IPS-18a (cell line): Measurements from ENCODE around the gene LONP1.
"Not testable (repeated sequence)": the region's sequence is repeated elsewhere in the genome, so short reads cannot be mapped to it uniquely, and the experiment has no call there.

Source experiments
- H3K27ac ChIP-seq: one replicate; pipeline ENCODE4 v1.5.1; 2013; ENCODE audit warnings: low read length
- H3K27me3 ChIP-seq: one replicate; pipeline ENCODE4 v1.6.1; 2013; ENCODE audit warnings: mild to moderate bottlenecking, low read length; ENCODE audit not compliant: control insufficient read depth, insufficient read depth
- H3K36me3 ChIP-seq: one replicate; pipeline ENCODE4 v1.6.1; 2013; ENCODE audit warnings: low read depth, low read length; ENCODE audit not compliant: control insufficient read depth
- H3K4me1 ChIP-seq: one replicate; pipeline ENCODE4 v1.6.1; 2013; ENCODE audit warnings: low read depth, low read length; ENCODE audit not compliant: control insufficient read depth
- H3K4me3 ChIP-seq: one replicate; pipeline ENCODE4 v1.5.1; 2013; ENCODE audit warnings: low read length
- H3K9ac ChIP-seq: one replicate; pipeline ENCODE4 v1.6.1; 2013; ENCODE audit warnings: mild to moderate bottlenecking, low read length, moderate library complexity
- H3K9me3 ChIP-seq: one replicate; pipeline ENCODE4 v1.6.1; 2013; ENCODE audit warnings: low read depth, low read length; ENCODE audit not compliant: control insufficient read depth

LONP1 gene

GRCh38 chr19:5733172-5733571 is 13.2 kb upstream of the LONP1 start:
- H3K9me3 ChIP-seq, H3K27ac ChIP-seq, H3K36me3 ChIP-seq, H3K9ac ChIP-seq, H3K4me1 ChIP-seq, H3K4me3 ChIP-seq, H3K27me3 ChIP-seq: not testable (repeated sequence)

GRCh38 chr19:5727453-5728050 is 7.6 kb upstream of the LONP1 start:
- no peak overlapping the region for H3K27ac ChIP-seq
- no peak overlapping the region for H3K4me3 ChIP-seq
- H3K4me1 ChIP-seq = no peaks in the 10 kb centered on the region
- H3K9ac ChIP-seq = no peak overlapping the region
- H3K36me3 ChIP-seq = no peaks in the 10 kb centered on the region
- no peaks in the 10 kb centered on the region for H3K27me3 ChIP-seq
- no peaks in the 10 kb centered on the region for H3K9me3 ChIP-seq

GRCh38 chr19:5719274-5719960 is 529 bp downstream of the LONP1 start:
- peaks cover 6% of the 10 kb centered on the region for H3K4me1 ChIP-seq
- peak overlapping the region; percentile 89 for H3K9ac ChIP-seq
- no peaks in the 10 kb centered on the region for H3K9me3 ChIP-seq
- no peaks in the 10 kb centered on the region for H3K27me3 ChIP-seq
- peaks cover 5% of the 10 kb centered on the region for H3K36me3 ChIP-seq
- H3K27ac ChIP-seq = peak overlapping the region; percentile 46
- peak overlapping the region; percentile 82 for H3K4me3 ChIP-seq

- Histone ChIP-seq H3K4me3 (peak overlapping the region; percentile 82), H3K4me1 (peaks cover 6% of the 10 kb centered on the region), H3K9ac (peak overlapping the region; percentile 89), H3K27me3 (no peaks in the 10 kb centered on the region), H3K9me3 (no peaks in the 10 kb centered on the region), H3K27ac (no peak overlapping the region), H3K36me3 (peaks cover 9% of the 10 kb centered on the region)
Observed at GRCh38 chr19:5718579-5719273, 1.2 kb downstream of the LONP1 start.

GRCh38 chr19:5718037-5718578 is 1.8 kb downstream of the LONP1 start:
- peaks cover 6% of the 10 kb centered on the region for H3K4me1 ChIP-seq
- H3K27ac ChIP-seq = no peak overlapping the region
- H3K36me3 ChIP-seq = peaks cover 15% of the 10 kb centered on the region
- H3K9me3 ChIP-seq = no peaks in the 10 kb centered on the region
- H3K9ac ChIP-seq = no peak overlapping the region
- H3K27me3 ChIP-seq = no peaks in the 10 kb centered on the region
- H3K4me3 ChIP-seq = peak overlapping the region; percentile 82

GRCh38 chr19:5717215-5717935 is 2.6 kb downstream of the LONP1 start:
- H3K36me3 ChIP-seq = peaks cover 22% of the 10 kb centered on the region
- H3K4me3 ChIP-seq = no peak overlapping the region
- no peaks in the 10 kb centered on the region for H3K9me3 ChIP-seq
- no peak overlapping the region for H3K27ac ChIP-seq
- H3K9ac ChIP-seq = no peak overlapping the region
- no peaks in the 10 kb centered on the region for H3K27me3 ChIP-seq
- peaks cover 6% of the 10 kb centered on the region for H3K4me1 ChIP-seq

GRCh38 chr19:5714816-5715215 is 5.1 kb downstream of the LONP1 start:
- no peaks in the 10 kb centered on the region for H3K9me3 ChIP-seq
- H3K27me3 ChIP-seq = no peaks in the 10 kb centered on the region
- peaks cover 45% of the 10 kb centered on the region for H3K36me3 ChIP-seq
- no peak overlapping the region for H3K27ac ChIP-seq
- H3K4me3 ChIP-seq = no peak overlapping the region
- peaks cover 6% of the 10 kb centered on the region for H3K4me1 ChIP-seq
- no peak overlapping the region for H3K9ac ChIP-seq

GRCh38 chr19:5713228-5713627 is 6.7 kb downstream of the LONP1 start:
- no peaks in the 10 kb centered on the region for H3K9me3 ChIP-seq
- H3K36me3 ChIP-seq = peaks cover 50% of the 10 kb centered on the region
- no peak overlapping the region for H3K9ac ChIP-seq
- H3K27me3 ChIP-seq = no peaks in the 10 kb centered on the region
- no peak overlapping the region for H3K27ac ChIP-seq
- H3K4me3 ChIP-seq = no peak overlapping the region
- H3K4me1 ChIP-seq = no peaks in the 10 kb centered on the region

GRCh38 chr19:5711713-5712161 is 8.2 kb downstream of the LONP1 start:
- Histone ChIP-seq H3K9ac (no peak overlapping the region), H3K36me3 (peaks cover 59% of the 10 kb centered on the region), H3K27ac (no peak overlapping the region), H3K27me3 (no peaks in the 10 kb centered on the region), H3K4me3 (no peak overlapping the region), H3K4me1 (no peaks in the 10 kb centered on the region), H3K9me3 (no peaks in the 10 kb centered on the region)

- Histone ChIP-seq H3K9me3 (no peaks in the 10 kb centered on the region), H3K9ac (no peak overlapping the region), H3K36me3 (peaks cover 66% of the 10 kb centered on the region), H3K4me1 (no peaks in the 10 kb centered on the region), H3K27ac (no peak overlapping the region), H3K27me3 (no peaks in the 10 kb centered on the region), H3K4me3 (no peak overlapping the region)
Observed at GRCh38 chr19:5711025-5711424, 8.9 kb downstream of the LONP1 start.
